NCI-H2171 treated with DMSO at 0.1 percent for 48 hours (cell line): ENCODE data around the gene PITX3.

Source experiments
- DNase-seq: peaks from one replicate; lab custom pipeline; 2025; lab: John Stamatoyannopoulos, UW

The PITX3 gene

DNA sequence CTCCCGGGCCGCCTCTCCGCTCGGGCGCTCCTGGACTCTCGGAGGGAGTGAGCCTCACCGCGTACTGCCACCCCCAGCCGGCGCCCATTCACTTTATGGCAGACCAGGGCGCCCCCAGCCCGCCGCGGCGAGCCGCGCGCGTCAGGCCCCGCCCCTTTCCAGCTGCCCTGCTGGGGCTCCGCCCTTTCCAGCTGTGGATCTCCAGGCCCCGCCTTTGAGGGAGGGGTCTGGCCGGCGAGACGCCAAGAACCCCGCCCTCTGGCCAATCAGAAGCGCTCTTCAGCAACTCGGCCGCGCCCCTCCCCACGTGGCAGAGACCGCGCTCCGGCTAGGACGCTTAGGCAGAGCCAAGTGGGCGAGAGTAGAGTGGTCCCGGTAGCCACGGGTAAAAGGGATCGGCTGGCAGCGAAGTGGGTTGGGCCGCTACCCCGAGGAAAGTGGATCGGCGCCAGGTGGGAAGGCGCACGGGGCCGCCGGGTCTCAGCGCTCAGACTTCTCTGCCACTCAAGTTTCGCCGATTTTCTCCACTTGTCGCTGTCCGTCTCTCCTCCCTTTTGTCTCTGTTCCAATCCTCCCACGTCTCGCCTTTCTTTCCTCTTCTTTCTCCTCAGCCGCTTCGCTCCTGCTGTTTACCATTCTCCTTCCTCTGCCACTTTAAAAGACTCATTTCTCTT, at the start of gene PITX3:
PITX3 (minus strand) TSS at position 69 of the 674 bp plus-strand sequence. CDS start 9,432 bp downstream, outside the sequence.
- DNase-seq: peak; percentile 43

DNA sequence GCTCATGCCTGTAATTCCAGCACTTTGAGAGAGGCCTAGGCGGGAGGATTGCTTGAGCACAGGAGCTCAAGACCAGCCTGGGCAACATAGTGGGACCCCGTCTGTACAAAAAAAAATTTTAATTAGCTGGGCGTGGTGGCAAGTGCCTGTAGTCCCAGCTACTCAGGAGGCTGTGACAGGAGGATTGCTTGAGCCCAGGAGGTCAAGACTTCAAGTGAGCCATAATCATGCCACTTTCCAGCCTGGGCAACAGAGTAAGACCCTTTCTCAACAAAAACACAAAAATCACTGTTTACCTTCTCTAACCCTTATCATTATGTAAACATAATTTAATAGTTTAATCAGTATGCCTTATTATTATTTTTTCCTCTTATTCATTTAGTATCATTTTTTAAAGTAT, 48.5 kb upstream of the PITX3 start:
- no peak for DNase-seq

DNA sequence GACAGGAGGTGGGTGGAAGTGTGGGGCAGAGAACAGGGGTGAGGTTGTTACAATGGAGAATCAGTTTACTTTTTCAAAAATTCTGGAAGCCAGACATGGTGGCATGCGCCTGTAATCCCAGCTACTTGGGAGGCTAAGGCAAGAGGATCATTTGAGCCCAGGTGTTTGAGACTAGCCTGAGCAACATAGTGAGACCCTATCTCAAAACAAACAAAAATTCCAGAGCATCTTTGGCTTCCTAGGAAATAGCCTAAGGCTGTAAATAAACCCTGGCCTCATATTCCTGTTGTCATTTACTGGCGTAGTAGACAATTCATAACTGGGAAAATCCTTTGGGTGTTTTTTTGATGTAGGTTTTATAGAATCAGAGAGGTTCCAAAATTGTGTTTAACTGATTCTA, 48.0 kb upstream of the PITX3 start:
- DNase-seq: no peak

DNA sequence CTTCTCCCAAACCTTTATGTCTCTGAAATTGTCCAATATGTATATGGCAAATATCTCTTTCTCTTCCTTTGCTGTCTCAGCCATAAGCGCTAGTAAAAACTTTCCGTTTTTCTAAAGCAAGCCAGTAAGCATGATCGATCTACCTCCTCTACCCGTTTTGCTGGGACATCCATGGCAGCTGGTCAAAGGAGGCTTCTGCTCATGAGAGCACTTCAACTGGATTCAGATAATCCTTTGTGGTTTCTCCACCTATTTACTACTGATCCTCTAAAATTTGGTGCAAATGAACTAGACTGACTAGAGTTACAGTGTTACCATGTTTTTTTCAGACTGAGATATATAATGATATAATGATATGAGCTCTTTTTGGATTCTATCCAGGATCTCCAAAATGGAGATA, 46.7 kb upstream of the PITX3 start:
- no peak for DNase-seq

GRCh38 chr10:102287538-102287937, 46.2 kb upstream of the PITX3 start:
- DNase-seq: no peak

DNA sequence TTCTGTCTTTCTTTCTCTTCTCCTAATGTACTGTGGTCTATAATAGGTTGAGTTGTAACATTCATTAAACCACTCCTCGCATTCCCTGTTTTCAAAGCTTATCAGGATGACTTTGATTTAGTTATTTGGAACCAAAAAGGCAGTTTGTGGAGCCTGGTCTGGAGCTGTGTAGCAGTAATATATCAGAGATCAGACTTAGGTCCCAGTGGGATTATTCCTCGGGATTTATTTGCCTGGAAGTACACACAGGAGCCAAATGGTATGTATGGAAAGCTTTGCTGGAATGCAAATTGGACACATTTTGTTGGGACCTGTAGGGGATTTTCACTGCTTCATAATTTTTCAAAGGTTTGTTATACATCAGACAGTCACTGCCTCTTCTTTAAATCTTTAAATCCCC, 44.9 kb upstream of the PITX3 start:
- DNase-seq: no peak

- no peak for DNase-seq
These were observed 43.8 kb upstream of the PITX3 start for GRCh38 chr10:102285133-102285532.

DNA sequence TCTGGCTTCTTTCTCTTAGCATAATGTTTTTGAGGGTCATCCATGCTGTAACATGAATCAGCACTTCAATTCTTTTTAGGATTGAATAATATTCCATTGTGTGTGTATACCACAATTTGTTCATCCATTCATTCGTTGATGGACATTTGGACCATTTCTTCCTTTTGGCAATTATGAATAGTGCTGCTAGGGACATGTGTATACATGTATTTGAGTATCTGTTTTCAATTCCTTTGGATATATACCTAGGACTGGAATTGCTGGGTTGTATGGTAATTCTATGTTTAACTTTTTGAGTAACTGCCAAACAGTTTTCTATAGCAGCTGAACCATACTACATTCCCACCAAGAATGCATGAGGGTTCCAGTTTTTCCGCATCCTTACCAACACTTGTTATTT, 43.2 kb upstream of the PITX3 start:
- DNase-seq: no peak

DNA sequence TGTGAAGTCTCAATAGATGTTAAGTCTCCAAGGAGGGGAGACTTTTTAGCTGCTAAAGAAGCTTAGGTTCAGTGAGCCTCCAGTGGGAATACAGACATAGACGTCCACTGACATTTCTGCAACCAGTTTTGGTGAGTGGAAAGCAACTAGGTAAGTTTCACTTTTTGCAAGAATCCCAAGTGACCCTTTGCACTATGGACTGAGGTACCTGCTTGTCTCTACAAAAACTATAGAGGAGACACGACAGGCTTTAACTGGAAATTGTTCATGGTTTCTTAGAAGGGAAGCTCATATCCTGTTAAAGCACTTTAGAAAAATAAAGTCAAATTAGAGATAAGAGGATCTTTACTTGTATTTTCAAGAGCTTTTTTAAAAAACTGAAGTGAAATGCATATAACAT, 42.6 kb upstream of the PITX3 start:
- no peak for DNase-seq

- DNase-seq: no peak
These were observed 42.2 kb upstream of the PITX3 start for GRCh38 chr10:102283488-102283887.

- DNase-seq: peak; percentile 57
These were observed 39.8 kb upstream of the PITX3 start for GRCh38 chr10:102281102-102281487.

DNA sequence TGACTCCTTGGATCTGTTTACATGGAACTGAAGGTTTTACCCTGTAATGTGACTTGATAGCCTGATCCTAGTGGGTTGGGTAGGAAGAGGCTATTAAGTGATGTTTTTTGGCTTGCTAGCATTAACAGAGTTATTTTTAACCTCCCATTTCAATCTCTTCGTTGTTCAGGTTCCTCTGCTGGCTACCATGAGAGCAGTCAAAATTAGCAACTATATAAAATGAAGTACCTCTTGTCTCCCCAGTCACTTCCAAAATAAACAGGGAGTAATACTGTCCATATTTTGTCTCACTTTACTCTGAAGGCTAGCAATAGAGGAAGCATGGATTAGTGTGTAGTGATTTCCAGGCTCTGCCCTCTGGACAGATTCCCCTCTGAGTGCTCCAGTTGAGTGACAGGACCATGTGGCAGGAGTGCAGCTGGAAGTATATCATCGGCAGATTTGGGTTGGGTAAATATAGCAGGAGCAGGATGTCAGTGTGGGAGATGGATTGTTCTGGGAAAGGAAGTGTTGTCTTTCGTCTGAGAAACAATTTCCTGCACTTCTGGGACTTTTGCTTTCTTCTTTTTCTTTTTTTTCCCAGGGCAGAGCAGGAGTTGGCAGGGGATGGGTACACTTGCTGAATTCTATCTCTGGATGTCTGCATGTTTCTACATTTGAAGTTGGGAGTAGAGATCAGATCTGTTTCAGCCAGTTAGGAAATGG, 39.2 kb upstream of the PITX3 start:
- peak; percentile 66 for DNase-seq

GRCh38 chr10:102279104-102279503, 37.8 kb upstream of the PITX3 start:
- DNase-seq: no peak

DNA sequence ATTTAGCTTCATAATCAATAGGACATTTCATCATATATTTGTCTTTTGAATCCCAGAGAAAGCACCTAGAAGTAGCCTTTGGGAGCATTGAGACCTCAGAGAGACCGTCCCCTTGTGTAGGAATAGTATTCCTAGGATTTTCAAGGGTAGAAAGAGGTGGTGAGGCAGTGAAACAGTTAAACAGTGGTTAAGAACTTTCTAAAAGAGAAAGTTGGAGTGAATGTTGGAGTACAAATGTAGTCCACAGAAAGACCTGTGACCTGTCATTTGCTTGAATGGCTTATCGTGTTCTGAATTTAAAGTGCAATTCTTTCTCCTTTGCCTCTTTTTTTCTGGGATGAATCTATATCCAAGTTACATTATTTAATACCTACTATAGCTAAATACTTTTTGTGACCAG, 34.0 kb upstream of the PITX3 start:
- no peak for DNase-seq

GRCh38 chr10:102274062-102274461, 32.8 kb upstream of the PITX3 start:
- DNase-seq: no peak

GRCh38 chr10:102269017-102269416, 27.7 kb upstream of the PITX3 start:
- DNase-seq: no peak

DNA sequence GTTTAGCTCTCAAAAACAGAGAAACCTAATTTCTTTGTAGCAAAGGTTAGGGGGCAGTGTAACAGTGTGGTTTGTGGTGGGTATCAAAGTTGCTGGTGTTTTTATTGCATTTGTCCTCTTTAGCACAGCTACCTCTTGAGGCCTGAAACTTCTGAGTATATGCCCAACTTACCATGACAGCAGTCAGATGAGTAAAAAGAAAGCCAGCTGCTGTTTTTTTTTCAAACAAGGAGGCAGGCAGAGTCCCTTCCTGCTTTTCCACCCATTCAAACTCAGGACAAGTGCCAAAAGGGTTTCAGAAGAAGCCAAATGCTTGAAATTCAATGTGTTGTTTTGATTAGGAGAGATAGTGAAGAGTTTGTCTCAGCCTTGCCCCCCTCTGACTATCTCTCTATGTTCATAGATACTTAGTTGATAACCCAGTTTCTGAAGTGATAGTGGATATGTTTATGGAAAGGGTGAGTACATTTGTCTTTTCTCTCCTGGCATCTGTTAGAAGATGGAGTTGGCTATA, 27.1 kb upstream of the PITX3 start:
- no peak for DNase-seq

- no peak for DNase-seq
These were observed 26.4 kb upstream of the PITX3 start for GRCh38 chr10:102267748-102268147.

DNA sequence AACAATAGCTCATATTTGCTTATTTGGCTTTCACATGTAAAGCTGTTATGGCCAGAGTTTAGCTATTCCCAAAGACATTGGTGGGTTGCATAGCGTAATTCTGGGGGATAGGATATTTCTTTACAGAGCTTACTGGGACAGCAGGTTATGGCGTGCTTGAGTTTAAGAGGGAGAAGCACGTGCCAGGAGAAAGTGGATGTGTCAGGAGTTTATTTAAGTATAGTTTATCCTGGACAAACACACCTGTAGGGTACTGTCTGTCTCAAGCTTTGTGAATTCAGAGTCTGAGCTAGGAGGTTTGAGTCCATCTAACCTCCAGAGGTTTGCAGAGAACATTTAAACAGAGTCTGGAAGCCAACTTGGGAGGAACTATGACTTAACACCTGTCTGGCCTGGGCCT, 25.4 kb upstream of the PITX3 start:
- DNase-seq: no peak

DNA sequence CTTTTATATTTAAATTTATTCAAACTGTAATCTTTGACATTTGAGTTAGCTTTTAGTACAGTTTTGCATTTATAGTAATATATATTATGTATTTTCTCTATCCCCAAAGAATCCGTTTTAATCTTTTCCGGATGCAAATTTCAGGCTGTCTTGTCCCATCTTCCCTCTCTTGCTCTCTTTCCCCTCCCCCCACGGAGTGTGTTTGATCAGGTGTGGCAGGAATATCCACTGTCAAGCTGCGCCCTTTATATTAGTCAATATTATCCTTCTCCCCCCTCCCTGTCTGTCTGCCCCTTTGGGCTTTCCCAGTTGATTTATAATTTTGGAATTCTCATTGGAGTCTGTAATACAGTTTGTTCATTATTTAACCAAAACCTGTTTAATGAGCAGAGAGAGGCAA, 23.1 kb upstream of the PITX3 start:
- no peak for DNase-seq

GRCh38 chr10:102262744-102263370, 21.5 kb upstream of the PITX3 start:
- no peak for DNase-seq

- DNase-seq: no peak
These were observed 20.5 kb upstream of the PITX3 start for GRCh38 chr10:102261842-102262241.

- peak; percentile 17 for DNase-seq
These were observed 19.9 kb upstream of the PITX3 start for GRCh38 chr10:102261196-102261595.
